ENCODE data around the gene EIPR1.

GRCh38 chr2:3285901-3286645 is 91.5 kb downstream of the EIPR1 start:
- TF ChIP-seq POLR2A (IDR thresholded peaks at IDR 0.05; ENCODE audit: low read depth, low read length) (no peak), POLR2AphosphoS5 (IDR thresholded peaks at IDR 0.05; ENCODE audit: low read depth, low read length) (no peak)
